PC-3 (cell line): ENCODE measurements around the gene ADGRG3.

ENCODE experiments used
- EZH2 ChIP-seq: fragments of 300-600 bp; sonication (generic); IDR thresholded peaks from one replicate; pipeline ENCODE4 v1.6.1; 2017; ENCODE audit warnings: antibody characterized with exemption, mild to moderate bottlenecking, low read length; ENCODE audit not compliant: unreplicated experiment
- EZH2phosphoT487 ChIP-seq: fragments of 300-600 bp; sonication (generic); IDR thresholded peaks from 2 replicates; pipeline ENCODE4 v1.6.1; 2018; ENCODE audit warnings: mild to moderate bottlenecking, antibody characterized with exemption, low read length, borderline replicate concordance
- TF ChIP-seq, protein P1 (sequence below): fragments of 300-600 bp; sonication (generic); conservative IDR thresholded peaks from 2 replicates; pipeline ENCODE4 v1.5.1; 2017; ENCODE audit warnings: antibody characterized with exemption, low read depth, mild to moderate bottlenecking, low read length

DNA sequence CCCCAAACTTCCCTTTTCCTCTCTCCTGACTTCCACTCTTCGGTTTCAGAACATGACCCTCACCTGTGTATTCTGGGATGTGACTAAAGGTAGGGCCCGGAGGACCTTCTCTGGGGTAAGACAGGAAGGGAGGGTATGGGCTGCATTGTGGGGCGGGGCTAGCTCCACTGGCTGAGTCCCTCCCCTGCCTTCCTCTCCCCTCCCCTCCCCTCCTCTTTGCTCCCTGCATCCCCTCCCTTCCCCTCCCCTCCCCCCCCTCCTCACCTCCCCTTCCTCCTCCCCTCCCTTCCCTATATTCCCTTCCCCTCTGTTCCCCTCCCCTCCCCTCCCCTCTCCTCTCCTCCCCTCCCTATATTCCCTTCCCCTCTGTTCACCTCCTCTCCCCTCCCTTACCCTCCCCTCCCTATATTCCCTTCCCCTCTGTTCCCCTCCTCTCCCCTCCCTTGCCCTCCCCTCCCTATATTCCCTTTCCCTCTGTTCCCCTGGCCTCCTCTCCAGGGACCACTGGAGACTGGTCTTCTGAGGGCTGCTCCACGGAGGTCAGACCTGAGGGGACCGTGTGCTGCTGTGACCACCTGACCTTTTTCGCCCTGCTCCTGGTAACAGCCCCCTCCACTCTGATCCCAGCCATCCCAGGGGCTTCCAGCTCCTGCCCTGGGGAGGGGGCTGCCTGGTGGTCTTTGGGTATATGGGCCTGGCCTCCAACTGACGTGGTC is 11.8 kb downstream of the ADGRG3 start:
- TF ChIP-seq, protein P1, sequence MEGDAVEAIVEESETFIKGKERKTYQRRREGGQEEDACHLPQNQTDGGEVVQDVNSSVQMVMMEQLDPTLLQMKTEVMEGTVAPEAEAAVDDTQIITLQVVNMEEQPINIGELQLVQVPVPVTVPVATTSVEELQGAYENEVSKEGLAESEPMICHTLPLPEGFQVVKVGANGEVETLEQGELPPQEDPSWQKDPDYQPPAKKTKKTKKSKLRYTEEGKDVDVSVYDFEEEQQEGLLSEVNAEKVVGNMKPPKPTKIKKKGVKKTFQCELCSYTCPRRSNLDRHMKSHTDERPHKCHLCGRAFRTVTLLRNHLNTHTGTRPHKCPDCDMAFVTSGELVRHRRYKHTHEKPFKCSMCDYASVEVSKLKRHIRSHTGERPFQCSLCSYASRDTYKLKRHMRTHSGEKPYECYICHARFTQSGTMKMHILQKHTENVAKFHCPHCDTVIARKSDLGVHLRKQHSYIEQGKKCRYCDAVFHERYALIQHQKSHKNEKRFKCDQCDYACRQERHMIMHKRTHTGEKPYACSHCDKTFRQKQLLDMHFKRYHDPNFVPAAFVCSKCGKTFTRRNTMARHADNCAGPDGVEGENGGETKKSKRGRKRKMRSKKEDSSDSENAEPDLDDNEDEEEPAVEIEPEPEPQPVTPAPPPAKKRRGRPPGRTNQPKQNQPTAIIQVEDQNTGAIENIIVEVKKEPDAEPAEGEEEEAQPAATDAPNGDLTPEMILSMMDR = no peak
- TF ChIP-seq EZH2 = no peak
- no peak for TF ChIP-seq EZH2phosphoT487
